GM19035 (cell line): ENCODE results near the gene ANKRD13D.

Experiments used
- ATAC-seq: cut with Tn5 transposase; IDR thresholded peaks from one replicate; pipeline ENCODE4 v1.9.1; 2021; ENCODE audit not compliant: unreplicated experiment

ANKRD13D gene

GRCh38 chr11:67285541-67286498 lies 3.3 kb upstream of the ANKRD13D start:
- no peak for ATAC-seq

- ATAC-seq: no peak
Observed at GRCh38 chr11:67286621-67287333, 2.3 kb upstream of the ANKRD13D start.

GRCh38 chr11:67287355-67288197 lies 1.5 kb upstream of the ANKRD13D start:
- no peak for ATAC-seq

- peak; percentile 1 for ATAC-seq
Observed at GRCh38 chr11:67288198-67288451, 978 bp upstream of the ANKRD13D start.

GRCh38 chr11:67288452-67289225 lies 464 bp upstream of the ANKRD13D start:
- peak; percentile 58 for ATAC-seq

GRCh38 chr11:67289651-67290479 lies 762 bp downstream of the ANKRD13D start:
- ATAC-seq: no peak

GRCh38 chr11:67290801-67291200 lies 1.7 kb downstream of the ANKRD13D start:
- ATAC-seq: no peak

- no peak for ATAC-seq
Observed at GRCh38 chr11:67291481-67292381, 2.6 kb downstream of the ANKRD13D start.

GRCh38 chr11:67292671-67293070 lies 3.6 kb downstream of the ANKRD13D start:
- no peak for ATAC-seq

- ATAC-seq: no peak
Observed at GRCh38 chr11:67293090-67293489, 4.0 kb downstream of the ANKRD13D start.

GRCh38 chr11:67295846-67296245 lies 6.7 kb downstream of the ANKRD13D start:
- no peak for ATAC-seq

- no peak for ATAC-seq
Observed at GRCh38 chr11:67298786-67299185, 9.7 kb downstream of the ANKRD13D start.

GRCh38 chr11:67299471-67300191 lies 10.5 kb downstream of the ANKRD13D start:
- ATAC-seq: no peak

- no peak for ATAC-seq
Observed at GRCh38 chr11:67300256-67300755, 11.2 kb downstream of the ANKRD13D start.

- no peak for ATAC-seq
Observed at GRCh38 chr11:67300756-67301312, 11.7 kb downstream of the ANKRD13D start.

- no peak for ATAC-seq
Observed at GRCh38 chr11:67301313-67301921, 12.3 kb downstream of the ANKRD13D start.

GRCh38 chr11:67301951-67302516 lies 12.9 kb downstream of the ANKRD13D start:
- ATAC-seq: no peak
